A549 (cell line): Measurements from ENCODE around the gene CSTPP1. TPM values are rescaled to one million over a fixed set of nuclear protein-coding genes. Genes with fewer than 3 reads are reported as not detected.

Experiments used
- ATAC-seq, 2 experiments: fragments of 200-7000 bp in 1 of 2; fragments of >200 bp in 1 of 2; cut with Nextera tagmentation in 1 of 2; cut with Tn5 transposase in 1 of 2; 3 replicates each; pipeline versions ENCODE4 v1.8.0 to v1.9.1; 2018 to 2020; ENCODE audit warnings: mild to moderate bottlenecking in 1 of 2, moderate library complexity in 1 of 2
- CTCF ChIA-PET: fragments of 300-600 bp; sonication (Branson Sonifier 250); formaldehyde crosslinking; extraction: SDS; loops from one replicate; lab custom pipeline; 2021; ENCODE audit warnings: antibody characterized with exemption, inconsistent platforms; lab: Yijun Ruan, JAX
- POLR2A ChIA-PET: fragments of 350-600 bp; formaldehyde crosslinking; extraction: SDS; loops from one replicate; lab custom pipeline; 2021; ENCODE audit warnings: antibody characterized with exemption, inconsistent platforms; lab: Yijun Ruan, JAX
- DNase-seq, 2 experiments: peaks; one replicate each; pipeline versions ENCODE4 v3.0.0 to v3.0.0-alpha.2; 2011 to 2016; ENCODE audit warnings: low read depth in 1 of 2, low spot score in 1 of 2
- FAIRE-seq: peaks from 2 replicates; lab custom pipeline; 2011; peaks lifted over from hg19 to GRCh38; lab: Jason Lieb, UNC
- H3K27ac ChIP-seq, 2 experiments: fragments of >200 bp; sonication (Bioruptor Twin); formaldehyde crosslinking; 3 replicates each; pipeline ENCODE4 v1.5.1; 2016 to 2017
- H3K4me1 ChIP-seq: fragments of >200 bp; sonication (Bioruptor Twin); formaldehyde crosslinking; 3 replicates; pipeline ENCODE4 v1.6.1; 2016
- H3K4me2 ChIP-seq: fragments of >200 bp; sonication (Bioruptor Twin); formaldehyde crosslinking; 3 replicates; pipeline ENCODE4 v1.6.1; 2016
- H3K4me3 ChIP-seq: fragments of >200 bp; sonication (Bioruptor Twin); formaldehyde crosslinking; 3 replicates; pipeline ENCODE4 v1.5.1; 2016
- H3K9me3 ChIP-seq: fragments of >200 bp; sonication (Bioruptor Twin); formaldehyde crosslinking; 3 replicates; pipeline ENCODE4 v1.6.1; 2016
- BHLHE40 ChIP-seq: IDR thresholded peaks from 2 replicates; pipeline ENCODE4 v1.6.1; 2012; ENCODE audit warnings: low read depth, low read length, inconsistent platforms
- CBX8 ChIP-seq: fragments of 200-600 bp; sonication (generic); IDR thresholded peaks from 2 replicates; pipeline ENCODE4 v1.6.1; 2016
- CEBPB ChIP-seq, 2 experiments: fragments of >200 bp in 1 of 2; sonication (Bioruptor Twin) in 1 of 2; formaldehyde crosslinking in 1 of 2; IDR thresholded peaks; 2 replicates each; pipeline ENCODE4 v1.6.1; 2012 to 2016
- CHD2 ChIP-seq: fragments of 150-350 bp; IDR thresholded peaks from 2 replicates; pipeline ENCODE4 v1.6.1; 2014; ENCODE audit warnings: low read length; ENCODE audit not compliant: partially characterized antibody
- CHD4 ChIP-seq: fragments of 200-600 bp; sonication (generic); IDR thresholded peaks from 2 replicates; pipeline ENCODE4 v1.6.1; 2016; ENCODE audit warnings: antibody characterized with exemption, mild to moderate bottlenecking, borderline replicate concordance
- CTCF ChIP-seq: fragments of >200 bp; sonication (Bioruptor Twin); formaldehyde crosslinking; IDR thresholded peaks from 3 replicates; pipeline ENCODE4 v1.5.1; 2016
- EHMT2 ChIP-seq: fragments of 200-600 bp; sonication (generic); IDR thresholded peaks from 2 replicates; pipeline ENCODE4 v1.6.1; 2016; ENCODE audit warnings: antibody characterized with exemption, low read depth, mild to moderate bottlenecking, moderate library complexity
- ELK1 ChIP-seq: fragments of 150-350 bp; IDR thresholded peaks from 2 replicates; pipeline ENCODE4 v1.6.1; 2014; ENCODE audit warnings: low read depth, mild to moderate bottlenecking, low read length
- EP300 ChIP-seq, 2 experiments: fragments of >200 bp; sonication (Bioruptor Twin); formaldehyde crosslinking; IDR thresholded peaks; 2 replicates in 1 of 2; 3 replicates in 1 of 2; pipeline ENCODE4 v1.6.1; 2016 to 2017
- FOSL2 ChIP-seq, 2 experiments: fragments of 450-650 bp in 1 of 2; fragments of >200 bp in 1 of 2; sonication (Bioruptor Twin) in 1 of 2; formaldehyde crosslinking; IDR thresholded peaks; 2 replicates each; pipeline versions ENCODE4 v1.5.0 to v1.6.1; 2016 to 2020; ENCODE audit warnings: mild to moderate bottlenecking in 1 of 2, moderate library complexity in 1 of 2
- GATA3 ChIP-seq: IDR thresholded peaks from 2 replicates; pipeline ENCODE4 v1.6.1; 2012; ENCODE audit warnings: borderline replicate concordance
- HDAC2 ChIP-seq: fragments of 200-600 bp; sonication (generic); IDR thresholded peaks from 2 replicates; pipeline ENCODE4 v1.6.1; 2016
- HEYL ChIP-seq: fragments of 250-450 bp; sonication (Bioruptor Pico); IDR thresholded peaks from 2 replicates; pipeline ENCODE4 v1.8.0; 2021; ENCODE audit warnings: mild to moderate bottlenecking, moderate library complexity
- HOXB5 ChIP-seq: fragments of 250-450 bp; sonication (Bioruptor Pico); IDR thresholded peaks from 2 replicates; pipeline ENCODE4 v1.5.0; 2020; ENCODE audit warnings: mild to moderate bottlenecking, moderate library complexity
- JUNB ChIP-seq: fragments of >200 bp; sonication (Bioruptor Twin); formaldehyde crosslinking; IDR thresholded peaks from 2 replicates; pipeline ENCODE4 v1.6.1; 2016
- MAFK ChIP-seq: fragments of 450-650 bp; IDR thresholded peaks from 2 replicates; pipeline ENCODE4 v1.6.1; 2014; ENCODE audit not compliant: partially characterized antibody
- NPAS2 ChIP-seq: fragments of 250-450 bp; sonication (Bioruptor Pico); IDR thresholded peaks from 2 replicates; pipeline ENCODE4 v1.8.0; 2022; ENCODE audit warnings: mild to moderate bottlenecking, moderate library complexity, borderline replicate concordance
- POLR2AphosphoS2 ChIP-seq: conservative IDR thresholded peaks from 2 replicates; pipeline ENCODE4 v1.6.1; 2012; ENCODE audit warnings: low read length, improper control_type of control experiment, inconsistent platforms
- RARB ChIP-seq: fragments of 250-450 bp; sonication (Bioruptor Pico); IDR thresholded peaks from 2 replicates; pipeline ENCODE4 v1.8.0; 2021; ENCODE audit warnings: mild to moderate bottlenecking, moderate library complexity
- RFX5 ChIP-seq: fragments of 450-650 bp; IDR thresholded peaks from 2 replicates; pipeline ENCODE4 v1.7.1; 2014; ENCODE audit warnings: antibody characterized with exemption, mild to moderate bottlenecking, moderate library complexity
- SREBF2 ChIP-seq: fragments of 450-650 bp; IDR thresholded peaks from 2 replicates; pipeline ENCODE4 v1.6.1; 2014; ENCODE audit warnings: mild to moderate bottlenecking, moderate library complexity
- USF2 ChIP-seq: fragments of 450-650 bp; IDR thresholded peaks from 2 replicates; pipeline ENCODE4 v1.6.1; 2014; ENCODE audit warnings: antibody characterized with exemption
- ZSCAN20 ChIP-seq: fragments of 250-450 bp; sonication (Bioruptor Pico); IDR thresholded peaks from 2 replicates; pipeline ENCODE4 v1.8.0; 2022; ENCODE audit warnings: mild to moderate bottlenecking, moderate library complexity
- WGBS: methylation state at CpG from one replicate; pipeline ENCODE4 v1.1.6; 2017; ENCODE audit errors: missing lambda C conversion rate; 5-methylcytosine and 5-hydroxymethylcytosine counted together
- polyA plus RNA-seq, 4 experiments: library from polyadenylated mRNA; depleted of rRNA in 3 of 4; stranded (reverse); fragments of >200 nt; fragmentation: RNase III in 1 of 4; extraction: RNeasy Plus Mini Kit Qiagen cat#74134 plus additional on column Dnase treatment in 1 of 4; gene quantifications; 2 replicates in 3 of 4; 3 replicates in 1 of 4; pipeline ENCODE4 v1.2.3, GENCODE V29; 2011 to 2017
- TF ChIP-seq, protein P1 (sequence below): IDR thresholded peaks from 2 replicates; pipeline ENCODE4 v1.6.1; 2012
- TF ChIP-seq, protein P2 (sequence below): fragments of 200-600 bp; sonication (generic); IDR thresholded peaks from 2 replicates; pipeline ENCODE4 v1.6.1; 2016; ENCODE audit warnings: antibody characterized with exemption, mild to moderate bottlenecking, moderate library complexity
- TF ChIP-seq, protein P3 (sequence below): IDR thresholded peaks from 2 replicates; pipeline ENCODE4 v1.6.1; 2012; ENCODE audit warnings: low read depth, borderline replicate concordance
- TF ChIP-seq, protein P4 (sequence below): fragments of >200 bp; sonication (Bioruptor Twin); formaldehyde crosslinking; IDR thresholded peaks from 3 replicates; pipeline ENCODE4 v1.6.1; 2016

The CSTPP1 gene
- polyA plus RNA-seq, 2 of the 4 experiments (the other 2 are of a cell fraction), result 31.5 to 34.5 TPM

GRCh38 chr11:47007579-47007978, 71.0 kb downstream of the CSTPP1 start:
- no peaks in the 10 kb centered on the region for H3K9me3 ChIP-seq
- H3K4me3 ChIP-seq, result no peak overlapping the region
- TF ChIP-seq, protein P1, sequence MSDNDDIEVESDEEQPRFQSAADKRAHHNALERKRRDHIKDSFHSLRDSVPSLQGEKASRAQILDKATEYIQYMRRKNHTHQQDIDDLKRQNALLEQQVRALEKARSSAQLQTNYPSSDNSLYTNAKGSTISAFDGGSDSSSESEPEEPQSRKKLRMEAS, result no peak
- TF ChIP-seq HEYL (CRISPR knock-in tag) (no peak), CHD2 (no peak), CTCF (no peak), EHMT2 (no peak), JUNB (no peak), ELK1 (no peak), FOSL2 (IDR thresholded peaks at IDR 0.05) (no peak), FOSL2 (CRISPR knock-in tag; IDR thresholded peaks at IDR 0.05) (no peak), HDAC2 (no peak), HOXB5 (CRISPR knock-in tag) (no peak), RARB (no peak), ZSCAN20 (CRISPR knock-in tag) (no peak), CEBPB (IDR thresholded peaks at IDR 0.05) (no peak), GATA3 (no peak), SREBF2 (no peak)
- TF ChIP-seq, protein P2, sequence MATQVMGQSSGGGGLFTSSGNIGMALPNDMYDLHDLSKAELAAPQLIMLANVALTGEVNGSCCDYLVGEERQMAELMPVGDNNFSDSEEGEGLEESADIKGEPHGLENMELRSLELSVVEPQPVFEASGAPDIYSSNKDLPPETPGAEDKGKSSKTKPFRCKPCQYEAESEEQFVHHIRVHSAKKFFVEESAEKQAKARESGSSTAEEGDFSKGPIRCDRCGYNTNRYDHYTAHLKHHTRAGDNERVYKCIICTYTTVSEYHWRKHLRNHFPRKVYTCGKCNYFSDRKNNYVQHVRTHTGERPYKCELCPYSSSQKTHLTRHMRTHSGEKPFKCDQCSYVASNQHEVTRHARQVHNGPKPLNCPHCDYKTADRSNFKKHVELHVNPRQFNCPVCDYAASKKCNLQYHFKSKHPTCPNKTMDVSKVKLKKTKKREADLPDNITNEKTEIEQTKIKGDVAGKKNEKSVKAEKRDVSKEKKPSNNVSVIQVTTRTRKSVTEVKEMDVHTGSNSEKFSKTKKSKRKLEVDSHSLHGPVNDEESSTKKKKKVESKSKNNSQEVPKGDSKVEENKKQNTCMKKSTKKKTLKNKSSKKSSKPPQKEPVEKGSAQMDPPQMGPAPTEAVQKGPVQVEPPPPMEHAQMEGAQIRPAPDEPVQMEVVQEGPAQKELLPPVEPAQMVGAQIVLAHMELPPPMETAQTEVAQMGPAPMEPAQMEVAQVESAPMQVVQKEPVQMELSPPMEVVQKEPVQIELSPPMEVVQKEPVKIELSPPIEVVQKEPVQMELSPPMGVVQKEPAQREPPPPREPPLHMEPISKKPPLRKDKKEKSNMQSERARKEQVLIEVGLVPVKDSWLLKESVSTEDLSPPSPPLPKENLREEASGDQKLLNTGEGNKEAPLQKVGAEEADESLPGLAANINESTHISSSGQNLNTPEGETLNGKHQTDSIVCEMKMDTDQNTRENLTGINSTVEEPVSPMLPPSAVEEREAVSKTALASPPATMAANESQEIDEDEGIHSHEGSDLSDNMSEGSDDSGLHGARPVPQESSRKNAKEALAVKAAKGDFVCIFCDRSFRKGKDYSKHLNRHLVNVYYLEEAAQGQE, result no peak
- CTCF ChIA-PET, result no interaction called here
- WGBS, result 87% methylated on average over 2 of the region's 2 CpGs
- no peak for ATAC-seq
- H3K27ac ChIP-seq, result no peak overlapping the region
- FAIRE-seq, result no peak
- no peak for DNase-seq
- H3K4me2 ChIP-seq, result no peak overlapping the region
- H3K4me1 ChIP-seq, result peaks cover 7% of the 10 kb centered on the region; the same call in 1 of the 3 replicates
- POLR2A ChIA-PET, result no interaction called here

- Histone ChIP-seq H3K9me3 (no peaks in the 10 kb centered on the region), H3K4me3 (no peak overlapping the region), H3K4me2 (no peak overlapping the region), H3K4me1 (peaks cover 4% of the 10 kb centered on the region; the same call in 1 of the 3 replicates), H3K27ac (no peak overlapping the region)
- POLR2A ChIA-PET, result no interaction called here
- ATAC-seq, result no peak
- CTCF ChIA-PET, result no interaction called here
- no peak for TF ChIP-seq BHLHE40
- no peak for TF ChIP-seq CBX8
- TF ChIP-seq, protein P3, sequence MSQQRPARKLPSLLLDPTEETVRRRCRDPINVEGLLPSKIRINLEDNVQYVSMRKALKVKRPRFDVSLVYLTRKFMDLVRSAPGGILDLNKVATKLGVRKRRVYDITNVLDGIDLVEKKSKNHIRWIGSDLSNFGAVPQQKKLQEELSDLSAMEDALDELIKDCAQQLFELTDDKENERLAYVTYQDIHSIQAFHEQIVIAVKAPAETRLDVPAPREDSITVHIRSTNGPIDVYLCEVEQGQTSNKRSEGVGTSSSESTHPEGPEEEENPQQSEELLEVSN, result no peak
- TF ChIP-seq CTCF, result no peak
- TF ChIP-seq, protein P4, sequence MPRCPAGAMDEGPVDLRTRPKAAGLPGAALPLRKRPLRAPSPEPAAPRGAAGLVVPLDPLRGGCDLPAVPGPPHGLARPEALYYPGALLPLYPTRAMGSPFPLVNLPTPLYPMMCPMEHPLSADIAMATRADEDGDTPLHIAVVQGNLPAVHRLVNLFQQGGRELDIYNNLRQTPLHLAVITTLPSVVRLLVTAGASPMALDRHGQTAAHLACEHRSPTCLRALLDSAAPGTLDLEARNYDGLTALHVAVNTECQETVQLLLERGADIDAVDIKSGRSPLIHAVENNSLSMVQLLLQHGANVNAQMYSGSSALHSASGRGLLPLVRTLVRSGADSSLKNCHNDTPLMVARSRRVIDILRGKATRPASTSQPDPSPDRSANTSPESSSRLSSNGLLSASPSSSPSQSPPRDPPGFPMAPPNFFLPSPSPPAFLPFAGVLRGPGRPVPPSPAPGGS, result no peak
- TF ChIP-seq NPAS2 (CRISPR knock-in tag), result no peak
- no peak for TF ChIP-seq MAFK
- TF ChIP-seq, protein P1, result no peak
- TF ChIP-seq RFX5, result no peak
- no peak for TF ChIP-seq EP300 (IDR thresholded peaks at IDR 0.05)
- TF ChIP-seq USF2, result no peak
- no peak for TF ChIP-seq CHD4
- no peak for TF ChIP-seq POLR2AphosphoS2
- DNase-seq, result no peak
- WGBS, result 95% methylated on average over 4 of the region's 4 CpGs
- no peak for FAIRE-seq
Observed at GRCh38 chr11:47010179-47010578, 73.6 kb downstream of the CSTPP1 start.
